GM12874 (cell line): Measurements from ENCODE around the gene OR6C6.

Experiments
- TF ChIP-seq, protein P1 (sequence below): IDR thresholded peaks from 2 replicates; pipeline ENCODE4 v1.5.1; 2011; ENCODE audit warnings: low read depth, mild to moderate bottlenecking, control low read depth, low read length, moderate library complexity; ENCODE audit not compliant: insufficient read depth

The OR6C6 gene

GRCh38 chr12:55256831-55257230 is 39.5 kb downstream of the OR6C6 start:
- TF ChIP-seq, protein P1, sequence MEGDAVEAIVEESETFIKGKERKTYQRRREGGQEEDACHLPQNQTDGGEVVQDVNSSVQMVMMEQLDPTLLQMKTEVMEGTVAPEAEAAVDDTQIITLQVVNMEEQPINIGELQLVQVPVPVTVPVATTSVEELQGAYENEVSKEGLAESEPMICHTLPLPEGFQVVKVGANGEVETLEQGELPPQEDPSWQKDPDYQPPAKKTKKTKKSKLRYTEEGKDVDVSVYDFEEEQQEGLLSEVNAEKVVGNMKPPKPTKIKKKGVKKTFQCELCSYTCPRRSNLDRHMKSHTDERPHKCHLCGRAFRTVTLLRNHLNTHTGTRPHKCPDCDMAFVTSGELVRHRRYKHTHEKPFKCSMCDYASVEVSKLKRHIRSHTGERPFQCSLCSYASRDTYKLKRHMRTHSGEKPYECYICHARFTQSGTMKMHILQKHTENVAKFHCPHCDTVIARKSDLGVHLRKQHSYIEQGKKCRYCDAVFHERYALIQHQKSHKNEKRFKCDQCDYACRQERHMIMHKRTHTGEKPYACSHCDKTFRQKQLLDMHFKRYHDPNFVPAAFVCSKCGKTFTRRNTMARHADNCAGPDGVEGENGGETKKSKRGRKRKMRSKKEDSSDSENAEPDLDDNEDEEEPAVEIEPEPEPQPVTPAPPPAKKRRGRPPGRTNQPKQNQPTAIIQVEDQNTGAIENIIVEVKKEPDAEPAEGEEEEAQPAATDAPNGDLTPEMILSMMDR, result no peak

- TF ChIP-seq, protein P1, result no peak
Measured at GRCh38 chr12:55253281-55253680, 43.1 kb downstream of the OR6C6 start.

DNA sequence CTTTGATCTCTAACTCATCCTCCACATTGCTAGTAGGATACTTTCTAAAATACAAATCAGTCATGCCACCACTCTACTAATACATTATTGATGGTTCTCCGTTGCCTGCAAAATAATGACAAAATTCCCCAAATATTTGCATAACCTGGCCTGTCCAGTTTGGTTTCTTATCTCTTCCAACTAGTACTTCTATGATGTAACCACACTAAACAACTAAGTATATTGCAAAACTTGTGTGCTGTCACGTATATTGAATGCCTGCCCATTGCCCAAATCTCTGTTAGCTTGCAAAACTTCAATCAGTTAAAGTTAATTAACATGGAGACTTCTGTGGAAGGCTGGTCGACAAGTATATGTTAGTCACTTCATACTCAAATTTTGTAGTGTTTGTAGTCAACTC is 45.4 kb downstream of the OR6C6 start:
- TF ChIP-seq, protein P1, result no peak

DNA sequence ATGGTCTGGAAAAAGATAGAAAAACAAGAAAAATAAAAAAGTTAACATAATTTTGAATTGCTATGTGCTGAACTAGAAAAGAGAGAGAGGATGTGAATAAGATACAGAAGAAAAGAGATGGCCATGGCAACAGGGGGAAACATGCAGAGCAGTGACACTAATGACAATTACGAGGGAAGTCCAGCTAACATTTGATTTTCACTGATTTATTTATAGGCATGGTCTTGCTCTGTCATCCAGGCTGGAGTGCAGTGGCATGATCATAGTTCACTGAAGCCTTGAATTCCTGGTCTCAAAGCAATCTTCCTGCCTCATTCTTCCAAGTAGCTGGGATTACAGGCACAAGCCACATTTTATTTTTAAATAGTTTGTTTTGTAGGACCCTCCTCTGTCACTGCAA is 50.2 kb downstream of the OR6C6 start:
- TF ChIP-seq, protein P1, result no peak

DNA sequence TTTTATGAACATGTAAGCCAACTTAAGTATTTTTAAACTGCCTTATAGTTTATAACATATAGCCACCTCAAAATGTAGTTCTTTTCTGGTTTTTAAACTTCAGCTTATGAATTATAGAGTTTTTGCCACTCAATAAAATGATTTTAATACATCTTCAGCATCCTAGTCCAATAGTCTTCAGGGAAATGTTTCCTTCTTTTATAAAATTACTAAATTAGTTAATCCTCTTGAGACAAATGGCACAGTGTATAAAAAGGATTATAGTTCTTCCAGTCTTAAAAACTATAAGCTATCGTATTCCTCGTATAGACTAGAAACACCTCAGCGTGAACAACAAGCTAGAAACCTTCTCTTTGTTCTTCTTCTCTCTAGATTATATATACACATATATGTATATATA is 52.1 kb downstream of the OR6C6 start, which contains the start of gene OR6C74:
TSS of gene OR6C74 (plus strand) at position 301 of the 400 bp plus-strand sequence. CDS start 2,679 bp downstream, outside the sequence.
- TF ChIP-seq, protein P1, result no peak
